ENCODE data around the gene ERMAP.

GRCh38 chr1:42866549-42866948 is 49.6 kb downstream of the ERMAP start:
- TF ChIP-seq RELA (IDR thresholded peaks at IDR 0.05; ENCODE audit: borderline replicate concordance, partially characterized antibody) (no peak), RAD51 (IDR thresholded peaks at IDR 0.05) (no peak), LARP7 (IDR thresholded peaks at IDR 0.05) (no peak), IRF4 (IDR thresholded peaks at IDR 0.05; ENCODE audit: low read depth, low read length) (no peak), FOS (IDR thresholded peaks at IDR 0.05; ENCODE audit: borderline replicate concordance, extremely low read depth, insufficient read length) (no peak), CTCF (IDR thresholded peaks at IDR 0.05 in 2 of 3, conservative IDR thresholded peaks at IDR 0.05 in 1 of 3; ENCODE audit: control insufficient read depth in 2 of 3, extremely low read depth in 1 of 3, insufficient read depth in 1 of 3, low read depth in 3 of 3, low read length in 3 of 3) (no peak), POLR2A (IDR thresholded peaks at IDR 0.05; ENCODE audit: low read depth, low read length) (no peak), CHD2 (IDR thresholded peaks at IDR 0.05; ENCODE audit: borderline replicate concordance, low read depth, low read length) (no peak), E4F1 (IDR thresholded peaks at IDR 0.05; ENCODE audit: borderline replicate concordance, partially characterized antibody) (no peak)
